NK-92 treated with Interleukin-12 subunit alpha and Interleukin-12 subunit beta, amount 100 ng/mL, for 24 hours (cell line): ENCODE measurements around the gene PEX14.

Source experiments
- DNase-seq: peaks from one replicate; lab custom pipeline; 2025; lab: John Stamatoyannopoulos, UW

Gene PEX14

DNA sequence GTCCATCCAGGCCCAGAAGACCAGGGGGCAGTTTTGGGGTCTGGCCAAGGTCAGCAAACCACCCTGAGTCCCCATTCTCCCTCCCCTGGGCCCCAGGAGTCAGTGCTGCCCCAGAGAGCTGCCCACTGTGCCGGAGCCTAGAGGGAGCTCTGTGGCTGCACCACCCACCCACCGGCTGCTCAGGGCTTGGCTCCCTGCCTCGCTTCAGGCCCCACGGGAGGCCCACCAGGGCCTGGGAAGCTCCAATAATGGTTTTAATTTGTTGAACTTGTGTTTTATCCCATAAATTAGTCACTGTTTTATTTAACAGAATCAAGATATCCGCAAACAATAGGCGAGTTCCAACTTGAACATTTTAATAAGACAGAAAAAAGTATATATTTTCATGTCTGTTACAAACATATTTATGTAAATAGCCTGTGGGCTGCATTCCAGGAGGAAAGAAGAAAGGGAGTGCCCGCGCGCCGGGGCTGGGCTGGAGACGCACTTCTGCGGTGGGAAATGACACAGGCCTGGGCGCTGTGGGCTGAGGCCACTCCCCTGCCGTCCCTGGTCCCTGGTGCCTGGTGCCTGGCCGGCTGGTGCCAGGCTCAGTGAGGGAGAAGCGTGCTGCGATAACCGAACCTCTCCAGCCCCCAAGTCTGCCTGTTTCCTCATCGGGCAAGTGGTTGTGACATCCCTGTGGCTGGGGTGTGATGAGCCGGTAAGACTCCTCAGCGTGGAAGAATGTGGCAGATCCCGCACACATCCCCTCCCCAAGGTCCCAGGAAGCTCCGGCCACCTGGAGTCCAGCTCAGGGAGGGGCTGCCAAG lies 160.5 kb downstream of the PEX14 start:
- no peak for DNase-seq

DNA sequence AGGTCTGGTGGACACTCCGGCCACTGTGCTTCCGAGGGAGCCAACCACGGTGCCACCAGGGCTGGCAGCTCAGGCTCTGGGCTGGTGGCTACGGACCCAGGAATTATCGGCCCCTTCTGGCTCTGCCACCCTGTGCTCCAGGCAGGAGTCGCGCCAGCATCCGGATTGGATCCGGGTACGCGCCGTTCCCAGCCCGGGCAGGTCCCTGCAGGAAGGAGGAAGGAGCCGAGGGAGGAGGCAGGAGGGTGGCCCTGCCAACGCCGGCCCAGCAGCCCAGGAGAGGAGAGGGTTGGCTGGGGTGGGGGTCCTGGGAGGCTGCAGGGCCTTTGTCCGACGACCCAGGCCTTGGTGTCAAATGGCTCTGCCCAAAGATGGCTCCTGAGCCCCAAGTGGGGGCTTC lies 161.2 kb downstream of the PEX14 start:
- no peak for DNase-seq

DNA sequence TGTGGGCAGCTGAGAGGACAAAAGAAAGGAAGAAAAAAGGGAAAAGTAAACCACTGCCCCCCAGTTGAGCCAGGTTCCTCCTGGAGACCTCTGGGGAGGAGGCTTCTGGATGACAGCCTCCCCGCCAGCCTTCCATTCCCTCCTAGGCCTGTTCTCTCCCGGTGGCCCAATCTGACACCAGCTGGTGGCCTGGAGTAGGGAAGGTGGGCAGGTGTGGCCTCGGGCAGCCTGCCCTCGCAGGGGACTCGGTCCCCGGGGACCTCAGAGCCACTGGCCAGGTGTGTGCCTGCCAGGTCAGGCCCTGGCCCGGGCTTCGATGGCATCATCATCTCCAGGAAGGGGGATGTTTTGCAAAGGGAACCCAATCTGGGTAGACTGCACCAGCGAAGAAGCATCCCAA lies 162.7 kb downstream of the PEX14 start:
- DNase-seq, result no peak

DNA sequence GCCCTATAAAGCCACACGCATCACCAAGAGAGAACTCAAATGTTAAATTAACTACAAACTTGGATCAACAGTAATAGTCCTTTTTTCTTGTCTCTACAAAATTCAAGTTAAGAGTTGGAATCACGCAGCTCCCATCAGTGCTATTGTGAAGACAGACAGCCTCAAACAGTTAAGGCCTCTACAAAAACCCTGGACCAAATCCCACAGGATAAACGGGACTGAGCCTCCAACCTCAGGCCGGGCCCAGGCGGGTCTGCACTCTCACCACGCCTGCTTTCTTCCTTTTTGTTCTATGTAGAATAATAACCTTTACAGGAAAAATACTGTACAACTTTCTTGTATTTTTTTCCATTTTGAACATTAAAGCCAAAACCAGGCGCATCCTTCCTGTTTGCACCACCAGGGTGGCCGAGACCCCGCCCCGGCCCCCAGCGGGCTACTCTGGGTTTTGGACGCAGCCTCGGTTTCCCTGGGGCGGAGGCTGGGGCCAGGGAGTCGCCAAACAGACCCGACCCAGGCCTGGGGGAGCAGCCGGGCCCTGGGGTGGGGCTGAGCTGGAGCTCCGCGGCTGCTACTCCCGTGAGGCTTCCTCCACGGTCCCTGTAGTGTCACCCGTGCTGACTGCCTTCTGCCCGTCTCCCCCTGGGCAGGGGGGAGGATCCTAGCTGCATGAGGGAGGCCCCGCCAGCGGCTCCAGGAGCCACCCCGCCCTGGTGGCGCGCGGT lies 163.2 kb downstream of the PEX14 start:
- DNase-seq, result no peak

DNA sequence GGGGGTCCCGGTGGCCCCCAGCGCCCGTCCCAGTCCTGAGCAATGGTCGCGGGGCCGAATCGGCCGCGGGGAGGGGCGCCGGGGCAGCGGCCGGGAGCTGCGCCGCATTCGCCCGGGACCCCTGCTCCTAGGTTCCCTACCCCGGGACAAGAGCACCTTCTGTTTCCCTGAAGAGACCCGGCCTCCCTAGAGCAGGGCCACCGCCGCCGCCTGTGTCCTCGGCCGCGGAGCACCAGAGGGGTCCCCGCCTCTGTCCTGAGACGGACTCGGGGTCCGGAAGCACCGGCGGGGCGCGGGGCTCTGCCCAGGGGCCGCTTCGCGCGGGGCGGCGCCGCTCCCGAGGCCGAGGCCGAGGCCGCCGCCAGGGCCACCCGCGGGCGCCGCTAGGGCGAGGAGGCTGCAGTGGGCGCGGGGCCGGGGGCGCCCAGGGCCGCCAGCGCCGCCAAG lies 163.8 kb downstream of the PEX14 start:
- DNase-seq, result no peak

DNA sequence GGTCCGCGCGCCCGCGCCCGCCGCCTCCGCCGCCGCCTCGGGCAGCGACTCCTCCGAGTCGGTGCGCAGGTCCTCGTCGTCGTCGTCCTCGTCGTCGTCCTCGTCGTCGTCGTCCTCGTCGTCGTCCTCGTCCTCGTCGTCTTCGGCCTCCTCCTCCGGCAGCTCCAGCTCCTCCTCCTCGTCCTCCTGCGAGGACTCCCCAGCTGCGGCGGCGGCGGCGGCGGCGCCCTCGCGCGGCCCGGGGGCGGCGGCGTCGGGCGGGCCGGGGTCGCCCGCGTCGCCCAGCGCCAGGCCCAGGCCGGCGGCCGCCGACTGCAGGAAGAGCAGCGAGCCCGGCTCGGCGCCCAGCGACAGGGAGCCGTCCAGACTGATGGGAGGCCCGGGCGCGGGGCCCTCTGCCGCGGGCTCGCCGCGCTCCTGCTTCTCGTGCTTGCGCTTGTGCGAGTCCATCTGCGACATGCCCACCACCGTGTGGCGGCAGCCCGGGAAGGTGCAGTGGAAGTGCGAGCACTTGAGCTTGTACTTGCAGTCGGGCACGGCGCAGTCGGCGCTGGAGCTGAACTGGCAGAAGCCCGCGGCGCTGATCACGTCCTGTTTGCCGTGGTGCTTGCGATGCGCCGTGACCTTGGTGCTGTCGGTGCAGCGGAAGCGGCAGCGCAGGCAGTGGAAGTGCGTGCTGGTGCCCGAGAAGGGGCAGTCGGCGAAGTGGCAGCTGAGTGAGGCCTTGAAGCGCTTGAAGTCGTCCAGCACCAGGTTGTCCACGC lies 164.4 kb downstream of the PEX14 start:
- no peak for DNase-seq

DNA sequence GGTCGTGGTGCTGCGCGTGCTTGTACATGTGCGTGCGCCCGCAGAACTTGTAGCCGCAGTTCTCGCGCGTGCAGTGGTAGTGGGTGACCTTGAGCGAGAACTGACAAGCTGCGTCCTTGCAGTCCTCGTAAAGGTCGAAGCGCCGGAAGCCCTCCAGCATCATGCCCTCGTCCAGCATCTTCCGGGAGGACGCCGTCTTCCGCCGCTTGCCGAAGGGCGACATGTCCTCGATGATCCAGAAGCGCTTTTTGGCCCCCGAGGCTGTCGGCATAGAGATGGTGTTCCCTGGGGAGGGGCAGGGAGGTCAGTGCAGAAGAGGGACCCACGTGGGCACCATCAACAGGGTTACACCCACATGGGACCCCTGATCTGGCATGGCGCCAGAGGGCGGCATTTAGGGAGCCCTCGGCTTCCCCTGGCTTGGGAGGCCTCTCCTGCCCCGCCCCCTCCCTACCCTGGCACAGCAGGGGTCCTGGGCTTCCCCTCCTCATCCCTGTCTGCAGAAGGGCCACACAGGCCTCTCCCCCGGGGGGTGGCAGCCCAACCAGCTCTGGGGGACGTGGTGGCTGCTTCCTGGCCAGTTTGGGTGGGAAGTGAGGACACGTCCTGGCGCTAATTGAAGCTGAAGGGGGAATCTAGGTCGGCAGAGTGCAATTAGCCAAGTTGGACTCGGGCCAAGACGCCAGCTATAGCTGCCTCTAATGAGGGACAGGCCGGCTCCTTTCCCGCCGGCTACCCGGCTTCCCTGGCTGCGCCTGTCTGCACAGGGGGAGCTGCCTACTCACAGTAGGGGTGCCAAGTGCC lies 165.2 kb downstream of the PEX14 start:
- DNase-seq, result no peak

DNA sequence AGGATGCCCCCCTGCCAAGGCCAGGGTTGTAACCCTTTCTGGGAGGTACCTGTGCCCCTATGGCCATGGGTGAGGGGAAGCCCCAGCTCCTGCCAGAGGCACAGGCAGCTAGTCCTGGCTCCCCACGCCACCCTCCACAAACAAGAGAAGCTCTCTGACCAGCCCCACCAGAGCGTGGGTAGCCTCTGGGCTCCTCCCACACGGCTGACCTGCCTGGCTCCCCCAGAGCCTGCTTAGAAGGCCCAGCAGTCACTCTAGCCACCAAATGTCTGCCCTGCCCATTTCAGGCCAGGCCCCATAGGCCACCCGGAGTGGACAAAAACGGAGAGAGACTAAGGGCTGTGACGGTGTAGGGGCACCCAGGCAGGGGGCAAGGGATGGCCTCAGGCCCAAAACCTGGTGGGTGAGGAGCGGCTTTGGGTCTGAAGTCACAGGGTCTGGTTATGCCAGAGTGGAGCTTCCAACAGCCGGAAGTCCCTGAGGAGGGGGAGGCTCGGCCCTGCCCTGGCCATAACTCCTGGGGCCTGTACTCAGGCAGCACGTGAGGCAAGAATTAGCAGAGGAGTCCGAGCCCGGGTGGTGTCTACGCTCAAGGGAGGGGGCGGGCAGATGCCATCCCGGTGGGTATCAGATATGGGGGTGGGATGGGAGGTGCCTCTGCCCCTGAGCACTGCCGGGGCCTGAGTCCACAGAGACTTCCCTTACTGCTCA lies 166.2 kb downstream of the PEX14 start:
- DNase-seq, result no peak

DNA sequence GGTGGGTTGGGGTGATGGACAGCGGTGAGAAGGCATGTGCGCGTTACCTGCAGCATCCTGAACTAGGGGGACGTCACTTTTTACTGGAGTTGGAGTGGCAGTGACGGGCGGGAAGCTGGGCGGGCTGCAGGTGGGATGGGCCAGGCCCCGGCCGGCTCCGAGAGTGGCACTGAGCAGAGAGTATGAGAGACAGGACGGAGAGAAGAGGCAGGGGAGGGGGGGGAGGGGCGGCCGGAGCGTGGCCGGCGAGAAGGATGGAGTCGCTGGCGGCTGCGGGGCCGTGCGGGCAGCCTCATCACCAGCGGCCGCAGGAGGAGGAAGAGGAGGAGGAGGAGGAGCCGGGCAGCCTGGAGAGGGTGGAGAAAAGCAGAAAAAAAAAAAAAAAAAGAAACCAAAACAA lies 167.2 kb downstream of the PEX14 start:
- no peak for DNase-seq

DNA sequence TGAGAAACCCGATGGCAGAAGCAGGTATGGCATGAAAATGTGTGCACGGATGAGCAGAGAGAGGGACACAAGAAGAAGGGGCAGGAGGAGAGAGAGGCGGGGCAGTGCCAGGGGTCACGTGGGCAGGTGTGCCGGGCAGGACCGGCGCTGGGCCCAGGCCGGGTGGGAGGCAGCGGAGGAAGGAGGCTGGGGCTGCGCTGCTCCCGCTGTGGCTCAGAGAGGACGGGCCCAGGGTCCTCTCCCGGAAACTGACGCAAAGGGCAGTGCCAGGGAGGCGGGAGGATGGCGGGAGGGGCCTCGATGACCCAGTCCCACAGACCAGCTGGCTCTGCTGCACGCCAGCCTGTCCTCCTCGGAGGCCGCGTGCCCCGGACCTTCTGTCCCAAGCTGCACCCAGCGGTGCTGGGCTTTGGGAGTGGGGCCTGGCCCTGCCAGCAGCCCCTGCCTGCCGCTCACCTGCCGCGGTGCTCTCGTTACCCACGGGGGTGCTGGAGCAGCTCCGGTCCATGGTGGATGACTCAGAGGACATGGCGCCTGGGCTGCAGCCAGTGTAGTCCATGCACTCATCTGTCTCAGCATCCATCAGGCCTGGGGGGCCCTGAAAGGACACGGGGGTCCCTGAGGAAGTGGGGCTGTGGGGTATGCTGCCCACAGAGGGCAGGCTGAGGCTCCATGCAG lies 167.8 kb downstream of the PEX14 start:
- DNase-seq, result no peak

DNA sequence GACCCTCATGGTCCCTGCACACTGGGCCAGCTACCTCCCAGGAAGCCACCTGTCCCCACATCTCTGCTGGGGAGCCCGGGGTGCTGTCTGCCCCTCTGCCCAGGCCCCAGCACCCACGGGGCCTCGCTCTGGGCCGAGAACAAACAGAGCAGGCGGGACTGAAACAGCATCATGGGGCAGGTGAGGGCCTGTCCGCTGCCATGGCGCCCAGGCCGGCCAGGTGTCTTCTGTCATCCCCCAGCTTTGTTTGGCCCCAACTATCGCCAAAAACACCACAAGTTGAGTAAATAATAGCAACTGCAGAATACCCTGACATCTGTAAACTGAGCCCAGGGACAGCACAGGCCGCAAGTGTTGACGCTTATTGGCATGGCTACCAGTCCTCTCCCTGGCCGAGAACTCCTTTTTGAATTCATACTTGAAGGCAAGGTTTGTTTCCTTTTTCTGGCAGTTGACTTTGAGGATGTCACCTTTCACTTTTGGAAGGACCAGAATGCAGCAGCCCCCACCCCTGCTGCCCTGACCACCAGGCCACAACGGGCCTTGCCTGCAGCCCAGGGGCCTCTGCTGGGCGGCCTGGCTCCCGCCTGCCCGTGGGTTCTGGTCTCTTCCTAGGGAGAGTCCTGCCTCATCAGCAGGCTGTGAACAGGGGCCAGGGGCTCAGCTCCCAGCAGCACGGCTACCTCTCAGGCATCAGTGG lies 169.0 kb downstream of the PEX14 start:
- DNase-seq, result no peak

DNA sequence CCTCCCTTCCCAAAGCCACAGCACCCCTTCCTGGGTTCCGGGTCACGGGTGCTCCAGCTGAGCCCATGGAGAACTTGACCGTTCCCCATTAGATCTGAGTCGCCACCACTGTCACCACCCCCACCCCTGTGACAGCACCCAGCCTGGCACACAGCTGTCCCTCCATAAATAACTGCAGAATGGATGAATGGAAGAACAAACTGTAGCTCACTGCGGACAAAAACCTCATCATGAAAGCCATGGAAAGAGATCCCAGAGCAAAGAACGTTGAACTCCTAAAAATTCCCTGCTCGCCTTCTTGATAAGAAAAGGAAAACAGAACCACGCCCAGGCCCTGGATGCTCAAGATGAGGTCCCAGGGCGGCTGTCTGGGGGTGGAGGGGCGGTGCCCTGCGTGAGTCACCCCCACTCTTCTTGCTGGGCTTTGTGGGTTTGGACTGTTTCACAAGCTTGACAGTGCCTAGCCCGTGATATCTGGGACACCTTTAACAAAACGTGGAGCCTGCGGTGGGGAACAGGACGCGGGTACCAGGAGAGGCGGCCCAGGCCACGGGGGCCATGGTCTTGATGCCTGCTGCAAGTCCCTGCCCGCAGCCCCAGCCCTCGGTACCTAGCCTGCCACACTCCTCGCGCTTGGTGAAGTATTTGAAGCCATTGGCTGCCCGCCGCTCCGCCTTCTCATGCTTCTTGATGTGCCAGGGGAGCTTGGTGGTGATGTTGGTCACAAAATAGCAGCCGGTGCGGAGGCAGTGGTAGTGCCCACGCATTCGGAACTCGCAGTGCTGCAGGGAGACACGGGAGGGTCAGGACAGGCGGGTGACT lies 169.8 kb downstream of the PEX14 start:
- DNase-seq, result no peak

DNA sequence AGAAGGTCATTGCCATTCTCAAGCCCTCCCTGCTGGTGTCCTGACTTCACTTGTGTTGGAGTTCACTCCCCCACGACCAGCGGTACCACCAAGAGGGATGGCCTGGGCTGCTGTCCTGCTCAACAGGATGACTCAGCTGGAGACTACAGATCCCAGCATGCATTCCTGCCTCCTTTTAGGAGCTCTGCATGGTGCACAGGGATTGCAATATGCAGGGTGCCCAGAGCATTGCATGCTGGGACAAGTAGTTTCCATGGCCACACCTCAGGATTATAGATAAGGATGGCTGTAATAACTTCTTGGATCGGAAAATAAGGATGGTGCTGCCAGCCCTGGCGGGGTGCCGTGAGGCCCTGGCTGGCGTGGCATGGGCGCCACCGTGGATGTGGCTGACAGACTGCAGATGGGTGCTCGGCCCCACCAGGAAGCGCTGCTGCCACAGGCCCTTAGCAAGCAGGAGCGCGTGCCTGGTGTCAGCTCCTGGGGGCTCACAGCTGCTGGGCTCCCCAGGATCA lies 171.7 kb downstream of the PEX14 start:
- no peak for DNase-seq

DNA sequence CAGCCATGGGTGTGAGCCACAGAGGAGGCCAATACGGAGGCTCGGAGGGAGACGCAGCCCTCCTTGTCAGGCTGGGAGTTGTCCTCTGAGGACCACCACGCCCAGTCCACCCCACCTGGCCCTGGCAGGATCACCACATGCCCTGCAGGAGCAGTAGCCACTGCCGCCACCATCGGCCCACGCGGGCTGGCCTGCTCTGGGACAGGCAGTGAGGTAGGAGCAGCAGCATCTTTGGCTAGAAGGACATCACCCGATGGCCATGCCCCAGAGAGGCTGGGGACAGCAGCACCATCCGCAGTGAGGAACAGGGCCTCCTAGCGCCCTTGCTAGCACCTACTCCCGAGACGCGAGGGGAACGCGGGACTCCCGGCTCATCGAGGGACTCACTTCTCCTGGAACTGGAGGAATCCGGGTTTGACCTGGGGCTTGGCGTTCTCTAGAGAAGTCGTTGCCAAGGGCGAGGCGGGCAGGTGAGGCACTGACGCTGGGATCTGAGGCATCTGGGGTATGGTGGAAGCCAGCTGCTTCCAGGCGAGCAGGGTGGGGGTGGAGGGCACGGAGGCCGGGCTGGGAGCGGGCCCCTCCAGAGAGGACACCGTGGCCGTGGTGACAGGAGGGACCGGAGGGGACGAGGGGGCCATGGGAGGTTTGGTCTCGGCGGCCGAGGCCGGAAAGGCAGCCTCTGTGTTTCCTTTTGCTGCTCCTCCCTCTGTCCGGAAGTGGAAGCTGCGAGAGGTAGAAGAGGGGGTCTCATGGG lies 172.8 kb downstream of the PEX14 start:
- no peak for DNase-seq

DNA sequence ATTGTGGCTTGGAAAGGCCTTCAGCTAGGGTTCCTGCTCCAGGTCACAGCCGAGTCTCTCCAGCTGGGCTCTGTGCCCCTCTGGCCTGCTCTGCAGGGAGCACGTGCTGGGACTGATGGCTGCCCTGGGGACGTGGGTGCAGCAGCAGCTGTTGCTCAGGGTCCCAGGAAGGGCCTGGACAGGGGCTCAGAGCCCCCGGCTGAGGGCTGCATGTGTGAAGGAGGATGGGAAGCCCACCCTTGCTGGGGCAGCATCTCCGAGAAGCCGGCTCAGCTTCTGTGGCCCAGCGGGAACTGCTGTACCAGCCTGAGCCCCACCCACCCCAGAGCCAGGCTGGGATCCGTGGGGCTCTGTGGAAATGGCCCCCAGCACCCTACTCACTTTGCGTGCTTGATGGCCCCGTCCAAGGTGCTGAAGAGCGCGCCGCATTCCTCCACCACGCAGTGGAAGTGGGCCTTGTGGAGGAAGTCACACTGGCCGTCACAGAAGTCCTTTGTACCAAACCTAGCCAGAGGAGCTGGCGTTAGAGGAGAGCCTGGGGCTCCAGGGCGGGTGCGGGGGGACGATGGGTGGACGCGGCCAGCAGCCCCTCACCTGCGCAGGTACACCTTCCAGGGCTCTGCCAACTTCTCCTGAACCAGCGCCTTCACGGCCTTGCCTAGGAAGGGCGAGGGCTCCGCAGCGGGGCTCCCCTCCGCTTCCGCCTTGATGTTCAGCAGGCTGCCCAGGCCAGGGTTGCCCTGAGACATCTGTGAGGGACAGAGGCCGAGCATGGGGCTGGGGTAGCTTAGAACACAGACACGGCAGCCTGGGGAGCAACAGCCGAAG lies 174.2 kb downstream of the PEX14 start:
- DNase-seq, result no peak

DNA sequence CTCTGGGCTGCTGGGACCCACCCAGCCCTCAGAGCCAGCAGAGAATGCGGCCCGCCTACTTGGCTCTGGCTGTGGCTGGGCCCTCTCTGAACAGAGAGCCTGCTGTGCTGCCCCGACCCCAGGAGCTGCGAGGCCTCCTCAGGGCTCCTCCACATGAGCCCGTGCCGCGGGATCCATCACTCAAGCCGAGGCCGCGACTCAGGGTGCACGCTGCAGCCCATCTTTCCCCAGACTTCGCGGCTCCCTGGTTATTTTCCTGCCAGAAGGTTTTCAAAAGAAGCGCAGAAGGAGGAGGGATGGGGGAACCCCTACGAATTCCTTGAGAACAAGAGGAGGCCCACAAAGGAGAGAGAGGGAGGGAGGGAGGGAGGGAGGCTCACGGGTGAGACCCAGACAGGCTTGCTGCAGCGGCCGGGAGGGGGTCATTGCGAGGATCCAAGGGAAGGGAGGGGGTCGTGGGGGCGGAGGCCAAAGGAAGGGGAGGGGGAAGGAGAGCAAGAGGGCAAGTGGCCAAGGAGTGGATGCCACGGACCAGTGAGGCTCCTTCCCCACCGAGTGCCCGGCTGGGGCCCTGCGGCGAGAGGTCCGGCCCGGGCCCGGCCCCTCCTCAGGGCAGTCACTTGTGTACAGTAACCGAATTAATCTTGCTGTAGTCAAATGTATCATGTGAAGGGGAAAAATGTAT lies 174.9 kb downstream of the PEX14 start:
- DNase-seq, result no peak
